Activated CD4-positive, alpha-beta T cell treated with anti-CD3 and anti-CD28 coated beads for 4 hours (primary cell): ENCODE measurements around the gene TAS2R41.
"Not testable (repeated sequence)": the region's sequence is repeated elsewhere in the genome, so short reads cannot be mapped to it uniquely, and the experiment has no call there.

Source experiments
- DNase-seq, 2 donors: peaks; one replicate each; pipeline ENCODE4 v3.0.0-alpha.2; 2020

Gene TAS2R41

DNA sequence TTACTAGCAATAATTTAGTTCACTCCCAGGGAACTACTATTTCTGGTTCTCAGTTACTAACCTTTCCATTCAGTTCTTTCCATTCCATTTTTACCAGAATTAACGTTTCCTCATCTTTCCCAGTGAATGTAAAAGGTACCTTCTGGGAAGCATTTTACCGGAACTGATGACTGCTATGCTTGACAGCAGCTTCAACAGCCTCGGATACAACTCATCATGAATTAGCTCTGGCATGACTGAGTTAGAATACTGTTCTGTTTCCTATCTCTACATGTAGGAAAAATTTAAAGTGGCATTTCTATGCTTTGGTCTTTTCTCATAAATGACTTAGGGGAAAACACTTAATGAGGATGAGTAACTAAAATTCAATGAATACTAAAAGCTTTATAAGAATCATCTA, 18.6 kb downstream of the TAS2R41 start:
- DNase-seq, result no peak

DNA sequence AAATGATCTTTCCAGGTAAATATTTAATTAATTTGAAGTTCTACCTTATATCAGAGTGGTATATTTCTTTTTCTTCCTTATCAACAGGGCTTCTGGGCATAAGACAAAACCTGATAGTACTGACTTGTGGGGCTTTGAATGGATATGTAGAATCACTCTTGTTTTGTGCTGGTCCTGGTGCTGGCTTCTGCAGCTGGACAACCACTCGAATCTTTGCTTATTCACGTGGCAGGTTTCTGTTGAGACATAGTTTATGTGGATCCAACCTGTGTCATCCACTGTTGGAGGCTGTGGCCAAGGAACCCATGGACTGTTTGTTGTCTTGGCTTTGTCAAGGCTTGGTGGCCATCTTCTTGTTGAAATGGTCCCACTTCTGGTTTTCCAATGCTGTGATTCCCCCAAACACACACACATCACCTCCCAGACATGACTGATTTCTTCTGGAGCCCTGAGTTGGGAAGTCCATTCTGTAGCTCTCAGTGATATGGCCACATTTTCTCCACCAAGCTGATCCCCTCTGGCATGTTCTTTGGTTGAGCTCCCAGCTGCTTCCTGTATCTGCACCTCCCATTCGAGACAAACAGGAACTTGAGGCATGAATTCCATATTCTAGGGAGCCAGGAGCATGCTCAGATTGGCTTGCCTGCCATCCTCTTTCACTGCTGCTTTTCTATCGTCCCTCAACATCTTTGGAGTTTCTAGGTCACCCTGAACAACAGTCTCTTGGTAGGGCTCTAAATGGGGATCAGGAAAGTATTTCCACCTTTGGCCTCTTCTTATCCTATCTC, 19.5 kb downstream of the TAS2R41 start:
- no peak for DNase-seq

DNA sequence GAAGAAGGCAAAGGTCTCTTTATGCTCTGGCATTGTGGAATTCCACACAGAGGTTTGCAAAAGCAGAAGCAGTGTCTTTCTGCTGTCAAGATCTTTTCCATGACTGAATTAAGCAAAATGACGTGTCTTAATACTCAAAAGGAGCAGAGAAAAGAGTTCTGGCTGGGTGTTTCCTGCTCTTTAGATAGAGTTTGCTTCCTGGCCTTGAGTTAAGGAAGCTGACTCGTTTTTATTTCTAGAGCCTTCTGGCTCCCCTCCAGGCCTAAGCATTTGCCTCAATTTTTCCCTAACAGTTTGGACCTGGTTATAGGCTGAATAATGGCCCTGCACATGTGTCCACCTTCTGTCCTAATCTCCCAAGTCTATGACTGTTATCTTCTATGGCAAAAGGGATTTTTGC, 21.6 kb downstream of the TAS2R41 start:
- DNase-seq, result no peak

GRCh38 chr7:143499743-143500348, 22.2 kb downstream of the TAS2R41 start:
- DNase-seq, result no peak

GRCh38 chr7:143503261-143503660, 25.6 kb downstream of the TAS2R41 start:
- no peak for DNase-seq

- DNase-seq, result no peak
Measured at GRCh38 chr7:143504215-143504936, 26.7 kb downstream of the TAS2R41 start.

GRCh38 chr7:143504937-143505297, 27.2 kb downstream of the TAS2R41 start:
- no peak for DNase-seq

DNA sequence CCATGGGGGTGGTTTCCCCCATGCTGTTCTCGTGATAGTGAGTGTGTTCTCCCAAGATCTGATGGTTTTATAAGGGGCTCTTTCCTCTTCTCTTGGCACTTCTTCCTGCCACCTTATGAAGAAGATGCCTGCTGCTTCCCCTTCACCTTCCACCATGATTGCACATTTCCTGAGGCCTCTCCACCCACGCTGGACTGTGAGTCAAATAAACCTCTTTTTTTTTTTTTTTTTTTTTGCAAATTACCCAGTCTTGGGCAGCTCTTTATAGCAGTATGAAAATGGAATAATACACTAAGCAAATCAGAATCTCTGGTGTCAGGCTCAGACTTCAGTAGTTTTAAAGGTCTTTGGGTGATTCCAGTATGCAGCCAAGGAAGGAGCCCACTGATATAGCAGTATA, 28.2 kb downstream of the TAS2R41 start:
- no peak for DNase-seq

- no peak for DNase-seq
Measured at GRCh38 chr7:143507094-143507518, 29.4 kb downstream of the TAS2R41 start.

- DNase-seq, result no peak
Measured at GRCh38 chr7:143507534-143508055, 29.9 kb downstream of the TAS2R41 start.

DNA sequence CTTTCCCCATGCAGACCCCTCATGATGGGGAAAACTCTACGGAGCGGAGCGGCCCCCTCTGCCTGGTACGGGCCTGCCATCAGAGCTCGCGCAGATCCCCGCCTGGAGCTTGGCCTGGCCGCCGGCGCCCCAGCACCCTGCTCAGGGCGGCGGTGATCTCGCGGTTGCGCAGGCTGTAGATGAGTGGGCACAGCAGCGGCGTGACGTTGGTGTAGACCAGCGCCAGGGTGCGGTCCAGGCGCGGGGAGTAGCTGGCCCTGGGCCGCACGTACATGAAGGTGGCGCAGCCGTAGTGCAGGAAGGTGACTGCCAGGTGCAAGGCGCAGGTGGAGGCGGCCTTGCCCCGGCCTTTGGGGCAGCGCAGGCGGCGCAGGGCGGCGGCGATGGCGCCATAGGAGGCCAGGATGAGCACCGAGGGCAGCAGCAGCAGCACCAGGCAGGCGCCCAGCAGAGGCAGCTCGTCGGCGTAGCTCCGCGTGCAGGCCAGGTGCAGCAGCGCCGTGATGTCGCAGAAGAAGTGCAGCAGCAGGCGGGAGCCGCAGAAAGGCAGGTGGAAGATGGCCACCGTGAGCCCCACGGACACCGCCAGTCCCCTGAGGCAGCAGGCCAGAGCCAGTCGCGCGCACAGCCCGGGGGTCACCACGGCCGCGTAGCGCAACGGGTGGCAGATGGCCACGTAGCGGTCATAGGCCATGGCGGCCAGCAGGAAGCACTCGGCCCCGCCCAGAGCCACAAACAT, 33.4 kb downstream of the TAS2R41 start:
- no peak for DNase-seq

DNA sequence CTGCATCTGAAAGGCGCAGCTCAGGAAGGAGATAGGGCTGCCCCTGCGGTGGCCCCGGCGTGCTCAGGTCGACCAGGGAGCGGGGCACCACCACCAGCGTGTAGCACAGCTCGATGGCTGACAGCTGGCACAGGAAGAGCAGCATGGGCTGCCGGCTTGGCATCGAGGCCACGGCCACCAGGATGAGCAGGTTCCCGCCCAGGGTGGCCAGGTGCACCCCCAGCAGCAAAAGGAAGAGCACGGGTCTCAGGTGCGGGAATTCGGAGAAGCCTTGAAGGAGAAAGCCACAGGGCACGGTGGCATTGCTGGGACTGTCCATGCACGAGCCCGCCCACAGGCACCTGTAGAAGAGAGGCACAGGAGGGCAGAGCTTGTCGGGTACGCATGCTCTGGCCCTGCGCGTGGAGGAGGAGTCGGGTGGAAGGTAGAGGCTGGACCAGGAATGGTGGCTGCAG, 33.9 kb downstream of the TAS2R41 start:
- DNase-seq, result no peak

DNA sequence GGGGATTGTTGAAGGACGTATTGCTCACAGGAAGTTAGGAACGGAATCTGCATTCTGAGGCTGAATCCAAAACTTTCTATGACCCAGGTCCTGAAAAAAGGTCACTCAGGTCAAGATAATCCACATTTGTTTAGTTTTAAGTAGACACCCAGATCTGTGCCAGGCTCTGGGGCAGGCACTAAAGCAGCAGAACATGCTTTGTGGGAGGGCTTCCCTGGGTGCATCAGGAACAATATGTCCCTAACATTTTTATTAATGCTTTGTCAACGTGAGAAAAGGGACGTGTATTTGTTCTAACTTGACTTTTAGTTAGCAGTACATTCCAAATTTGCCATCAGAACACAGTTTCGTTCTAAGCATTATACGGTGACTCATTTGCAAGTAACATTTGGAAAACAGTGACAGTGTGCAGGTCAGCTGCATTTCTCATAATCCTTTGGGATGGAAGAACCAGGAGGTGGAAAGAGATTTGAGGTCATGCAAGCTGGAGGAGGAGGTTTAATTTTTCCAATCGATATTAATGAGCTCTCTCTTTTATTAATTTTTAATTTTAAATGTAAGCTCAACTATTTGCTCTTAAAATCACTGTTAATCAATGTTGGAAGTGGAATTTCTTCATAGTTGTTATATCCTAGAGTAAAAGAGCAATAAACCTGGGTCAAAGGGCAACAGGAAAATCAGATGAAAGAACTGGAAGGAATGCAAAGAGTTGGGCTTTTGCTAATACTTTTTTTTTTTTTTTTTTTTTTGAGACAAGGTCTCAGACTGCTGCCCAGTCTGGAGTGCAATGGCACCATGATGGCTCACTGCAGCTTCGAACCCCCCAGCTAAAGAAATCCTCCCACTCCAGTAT, 35.0 kb downstream of the TAS2R41 start:
- DNase-seq, result no peak

DNA sequence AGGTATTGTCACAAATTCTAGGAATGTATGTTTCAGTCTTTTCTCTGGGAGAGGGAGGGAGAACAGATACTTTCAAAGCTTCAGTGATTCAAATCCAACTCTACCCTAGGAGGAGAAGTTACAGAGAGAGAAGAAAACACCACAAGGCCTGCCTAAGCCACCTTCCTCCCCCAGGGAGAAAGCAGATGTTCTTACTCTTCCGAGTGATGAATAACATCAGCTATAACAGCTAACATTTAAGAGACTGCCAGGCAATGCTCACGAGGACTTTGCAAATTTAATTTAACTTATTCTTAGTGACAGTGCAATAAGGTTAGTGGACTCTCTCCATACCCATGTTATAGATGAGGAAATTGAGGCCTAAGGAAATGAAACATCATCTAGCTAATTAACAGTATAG, 36.8 kb downstream of the TAS2R41 start:
- no peak for DNase-seq

DNA sequence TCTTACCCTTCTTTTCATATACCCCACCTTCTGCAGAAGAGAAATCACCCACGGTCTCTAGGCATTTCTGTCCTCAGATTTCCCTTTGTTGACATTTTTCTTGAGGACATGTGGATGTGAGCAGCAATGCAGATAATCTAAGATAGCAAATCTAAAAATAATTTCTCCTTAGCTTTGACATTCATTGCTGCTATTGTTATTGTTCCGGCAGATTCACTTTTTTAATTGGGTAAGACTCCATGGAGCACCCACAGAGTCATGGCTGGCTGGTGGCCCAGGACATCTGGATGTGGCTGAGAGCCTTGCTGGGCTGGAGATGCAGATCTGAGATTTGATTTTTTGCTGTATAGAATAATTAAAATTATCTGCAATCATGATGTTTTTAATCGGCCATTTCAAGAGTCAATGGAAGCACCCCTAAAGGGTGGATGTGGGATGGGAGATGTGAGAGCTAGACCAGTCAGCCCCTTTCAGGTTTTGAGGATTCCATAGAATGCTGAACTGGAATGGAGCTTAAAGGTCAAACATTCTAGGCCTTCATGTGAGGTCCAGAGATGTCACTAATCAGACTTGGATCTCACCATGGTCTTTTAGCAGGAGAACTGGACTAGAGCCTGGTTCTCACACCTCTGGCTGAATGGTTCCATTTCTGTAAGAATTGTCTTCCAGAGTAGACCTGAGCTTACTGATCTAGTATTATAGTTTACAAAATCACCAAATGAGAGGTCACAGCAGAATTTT, 37.5 kb downstream of the TAS2R41 start:
- DNase-seq, result no peak

DNA sequence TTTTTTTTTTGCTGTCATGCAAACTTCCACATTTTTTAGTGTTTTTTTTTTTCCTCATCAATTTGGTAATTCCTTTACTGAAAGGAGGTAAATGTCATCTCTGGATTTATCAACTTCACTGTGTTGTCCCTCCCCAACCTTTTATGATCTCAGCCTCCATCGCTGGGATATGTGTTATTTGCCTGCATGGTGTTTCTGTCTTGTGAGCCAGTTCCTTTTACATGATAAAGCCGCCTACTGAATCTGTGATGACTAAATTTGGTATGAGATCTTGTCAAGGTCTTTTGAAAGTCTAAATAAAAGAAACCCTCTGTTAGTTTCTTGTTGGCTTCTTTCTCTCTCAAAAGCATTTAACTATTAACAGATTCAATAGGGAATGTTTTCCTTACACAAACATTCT, 39.3 kb downstream of the TAS2R41 start:
- no peak for DNase-seq

GRCh38 chr7:143518521-143518920, 40.8 kb downstream of the TAS2R41 start:
- no peak for DNase-seq

GRCh38 chr7:143518941-143519340, 41.3 kb downstream of the TAS2R41 start:
- DNase-seq, result no peak

GRCh38 chr7:143519411-143520131, 41.9 kb downstream of the TAS2R41 start:
- DNase-seq, result no peak

GRCh38 chr7:143522309-143522916, 44.7 kb downstream of the TAS2R41 start:
- DNase-seq, result not testable (repeated sequence)
